GM19395 (cell line): ENCODE data around the gene KCNMA1.

Experiments
- ATAC-seq: cut with Tn5 transposase; IDR thresholded peaks from one replicate; pipeline ENCODE4 v1.9.1; 2021; ENCODE audit warnings: mild to moderate bottlenecking, moderate library complexity; ENCODE audit not compliant: unreplicated experiment

Gene KCNMA1

GRCh38 chr10:77563638-77564270 lies 73.9 kb downstream of the KCNMA1 start:
- ATAC-seq: no peak

GRCh38 chr10:77562742-77563141 lies 74.9 kb downstream of the KCNMA1 start:
- ATAC-seq: no peak

GRCh38 chr10:77561991-77562390 lies 75.6 kb downstream of the KCNMA1 start:
- ATAC-seq: no peak

- no peak for ATAC-seq
Measured at GRCh38 chr10:77560471-77560870, 77.1 kb downstream of the KCNMA1 start.

- no peak for ATAC-seq
Measured at GRCh38 chr10:77560052-77560451, 77.6 kb downstream of the KCNMA1 start.

GRCh38 chr10:77556990-77557601 lies 80.5 kb downstream of the KCNMA1 start:
- ATAC-seq: no peak

- no peak for ATAC-seq
Measured at GRCh38 chr10:77555591-77556212, 81.9 kb downstream of the KCNMA1 start.

- no peak for ATAC-seq
Measured at GRCh38 chr10:77554996-77555397, 82.6 kb downstream of the KCNMA1 start.

GRCh38 chr10:77553966-77554365 lies 83.6 kb downstream of the KCNMA1 start:
- ATAC-seq: no peak

GRCh38 chr10:77553311-77553710 lies 84.3 kb downstream of the KCNMA1 start:
- no peak for ATAC-seq

GRCh38 chr10:77552252-77552651 lies 85.4 kb downstream of the KCNMA1 start:
- no peak for ATAC-seq

GRCh38 chr10:77550378-77550777 lies 87.2 kb downstream of the KCNMA1 start:
- ATAC-seq: no peak

- ATAC-seq: no peak
Measured at GRCh38 chr10:77548671-77549070, 88.9 kb downstream of the KCNMA1 start.

- no peak for ATAC-seq
Measured at GRCh38 chr10:77548157-77548556, 89.5 kb downstream of the KCNMA1 start.

- no peak for ATAC-seq
Measured at GRCh38 chr10:77547307-77548050, 90.1 kb downstream of the KCNMA1 start.

- ATAC-seq: no peak
Measured at GRCh38 chr10:77546042-77546441, 91.6 kb downstream of the KCNMA1 start.

GRCh38 chr10:77545585-77545984 lies 92.0 kb downstream of the KCNMA1 start:
- ATAC-seq: no peak

- ATAC-seq: no peak
Measured at GRCh38 chr10:77544617-77545016, 93.0 kb downstream of the KCNMA1 start.

- ATAC-seq: no peak
Measured at GRCh38 chr10:77542710-77543259, 94.8 kb downstream of the KCNMA1 start.

- no peak for ATAC-seq
Measured at GRCh38 chr10:77541944-77542343, 95.7 kb downstream of the KCNMA1 start.

GRCh38 chr10:77541247-77541646 lies 96.4 kb downstream of the KCNMA1 start:
- ATAC-seq: no peak
